ENCODE data around the gene CLTB. TPM values are rescaled to one million over a fixed set of nuclear protein-coding genes. Genes with fewer than 3 reads are reported as not detected.
"Not testable (repeated sequence)": the region's sequence is repeated elsewhere in the genome, so short reads cannot be mapped to it uniquely, and the experiment has no call there.

CLTB gene
- total RNA-seq, 4 donors from 2014 or later, result 261 to 386 (median 302) TPM

DNA sequence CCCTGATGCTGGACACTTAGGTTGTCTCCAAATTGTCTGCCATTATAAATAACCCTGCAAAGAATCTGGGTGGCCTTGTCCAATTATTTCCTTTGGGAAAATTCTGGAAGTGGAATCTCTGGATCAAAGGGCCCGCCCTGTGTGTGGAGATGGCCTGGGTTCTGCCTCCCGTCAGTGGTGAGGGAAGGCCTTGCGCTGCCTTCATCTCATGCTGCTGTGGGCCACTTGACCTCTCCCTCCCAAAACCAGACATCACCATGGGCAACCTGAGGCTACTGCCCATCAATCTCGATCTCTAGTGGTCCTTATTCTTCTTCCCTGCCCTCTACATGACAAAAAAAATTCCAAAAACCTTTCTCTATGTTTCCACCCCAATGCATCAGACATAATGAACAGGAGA is 6.6 kb downstream of the CLTB start:
- in situ Hi-C loops (cut with MboI; ENCODE audit: low sequenced_read_pairs in 4 of 4) (loop anchor here in 1 of 4 donors (25.0 kb wide), 1 partner anchor 128 kb away; the partner anchor contains the start of genes CDHR2 and RNF44), intact Hi-C loops (cut with DNase I; ENCODE audit: low total_unique reads) (loop anchor here (10.0 kb wide), 1 partner anchor 165 kb away; no protein-coding TSS in a partner anchor)
- ATAC-seq (no peak), DNase-seq (no peak)
- Histone ChIP-seq H3K4me1 (peaks cover 33 to 42% of the 10 kb centered on the region in 2 donors), H3K4me3 (no peak overlapping the region), H3K27ac (peak overlapping the region in 1 of 4 donors; percentile 71), H3K36me3 (peaks cover 0 to 47% of the 10 kb centered on the region in 2 donors), H3K9me3 (no peaks in the 10 kb centered on the region), H3K27me3 (no peaks in the 10 kb centered on the region)
- TF ChIP-seq, protein P1, sequence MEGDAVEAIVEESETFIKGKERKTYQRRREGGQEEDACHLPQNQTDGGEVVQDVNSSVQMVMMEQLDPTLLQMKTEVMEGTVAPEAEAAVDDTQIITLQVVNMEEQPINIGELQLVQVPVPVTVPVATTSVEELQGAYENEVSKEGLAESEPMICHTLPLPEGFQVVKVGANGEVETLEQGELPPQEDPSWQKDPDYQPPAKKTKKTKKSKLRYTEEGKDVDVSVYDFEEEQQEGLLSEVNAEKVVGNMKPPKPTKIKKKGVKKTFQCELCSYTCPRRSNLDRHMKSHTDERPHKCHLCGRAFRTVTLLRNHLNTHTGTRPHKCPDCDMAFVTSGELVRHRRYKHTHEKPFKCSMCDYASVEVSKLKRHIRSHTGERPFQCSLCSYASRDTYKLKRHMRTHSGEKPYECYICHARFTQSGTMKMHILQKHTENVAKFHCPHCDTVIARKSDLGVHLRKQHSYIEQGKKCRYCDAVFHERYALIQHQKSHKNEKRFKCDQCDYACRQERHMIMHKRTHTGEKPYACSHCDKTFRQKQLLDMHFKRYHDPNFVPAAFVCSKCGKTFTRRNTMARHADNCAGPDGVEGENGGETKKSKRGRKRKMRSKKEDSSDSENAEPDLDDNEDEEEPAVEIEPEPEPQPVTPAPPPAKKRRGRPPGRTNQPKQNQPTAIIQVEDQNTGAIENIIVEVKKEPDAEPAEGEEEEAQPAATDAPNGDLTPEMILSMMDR (IDR thresholded peaks at IDR 0.05 in 4 of 5, conservative IDR thresholded peaks at IDR 0.05 in 1 of 5), result no peak
- no peak for TF ChIP-seq POLR2A (IDR thresholded peaks at IDR 0.05)

DNA sequence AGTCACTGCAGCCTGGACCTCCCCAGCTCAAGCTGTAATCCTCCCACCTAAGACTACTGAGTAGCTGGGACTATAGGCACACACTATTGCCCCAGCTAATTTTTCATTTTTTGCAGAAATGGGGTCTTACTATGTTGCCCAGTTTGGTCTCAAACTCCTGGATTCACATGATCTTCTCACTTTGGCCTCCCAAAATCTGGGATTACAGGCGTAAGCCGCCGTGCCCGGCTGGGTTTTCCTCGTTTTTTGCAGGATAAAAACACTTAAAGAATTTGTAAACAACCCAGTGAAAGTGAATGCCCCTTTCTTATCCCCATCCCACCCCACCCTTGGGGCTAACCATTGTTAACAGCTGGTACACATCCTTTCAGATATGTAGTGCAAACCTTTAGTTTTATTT is 7.7 kb downstream of the CLTB start:
- peaks cover 21 to 31% of the 10 kb centered on the region in 2 donors for H3K4me1 ChIP-seq
- DNase-seq, result no peak
- in situ Hi-C loops (cut with MboI; ENCODE audit: low sequenced_read_pairs in 4 of 4) (loop anchor here in 1 of 4 donors (25.0 kb wide), 1 partner anchor 129 kb away; the partner anchor contains the start of genes CDHR2 and RNF44), intact Hi-C loops (cut with DNase I; ENCODE audit: low total_unique reads) (no loop called here)
- peaks cover 0 to 57% of the 10 kb centered on the region in 2 donors for H3K36me3 ChIP-seq
- no peak for ATAC-seq
- no peak overlapping the region for H3K4me3 ChIP-seq
- peak overlapping the region in 1 of 4 donors; percentile 71 for H3K27ac ChIP-seq
- TF ChIP-seq POLR2A (IDR thresholded peaks at IDR 0.05), result no peak
- TF ChIP-seq, protein P1 (IDR thresholded peaks at IDR 0.05 in 4 of 5, conservative IDR thresholded peaks at IDR 0.05 in 1 of 5), result no peak
- no peaks in the 10 kb centered on the region for H3K9me3 ChIP-seq
- no peaks in the 10 kb centered on the region for H3K27me3 ChIP-seq

GRCh38 chr5:176408252-176408573 is 8.1 kb downstream of the CLTB start:
- ATAC-seq; DNase-seq; H3K9me3 ChIP-seq; intact Hi-C loops (cut with DNase I; ENCODE audit: low total_unique reads); H3K4me3 ChIP-seq; H3K27me3 ChIP-seq: not testable (repeated sequence)
- in situ Hi-C loops (cut with MboI; ENCODE audit: low sequenced_read_pairs in 4 of 4), result loop anchor here in 1 of 4 donors (25.0 kb wide), 1 partner anchor 129 kb away; the partner anchor contains the start of genes CDHR2 and RNF44
- Histone ChIP-seq H3K4me1 (peaks cover 17 to 28% of the 10 kb centered on the region in 2 donors), H3K36me3 (peaks cover 0 to 57% of the 10 kb centered on the region in 2 donors), H3K27ac (peak overlapping the region in 3 of 4 donors; percentile 57 to 72 (median 71))

GRCh38 chr5:176407456-176408251 is 8.7 kb downstream of the CLTB start:
- H3K4me3 ChIP-seq, result no peak overlapping the region
- peaks cover 13 to 22% of the 10 kb centered on the region in 2 donors for H3K4me1 ChIP-seq
- in situ Hi-C loops (cut with MboI; ENCODE audit: low sequenced_read_pairs in 4 of 4), result loop anchor here in 1 of 4 donors (25.0 kb wide), 1 partner anchor 130 kb away; the partner anchor contains the start of genes CDHR2 and RNF44
- intact Hi-C loops (cut with DNase I; ENCODE audit: low total_unique reads), result no loop called here
- H3K36me3 ChIP-seq, result peaks cover 0 to 57% of the 10 kb centered on the region in 2 donors
- H3K27me3 ChIP-seq, result no peaks in the 10 kb centered on the region
- no peaks in the 10 kb centered on the region for H3K9me3 ChIP-seq
- DNase-seq (peak in 1 of 2 donors; percentile 45), ATAC-seq (peak; percentile 68 to 81)
- TF ChIP-seq, protein P1 (IDR thresholded peaks at IDR 0.05 in 4 of 5, conservative IDR thresholded peaks at IDR 0.05 in 1 of 5), result no peak
- TF ChIP-seq POLR2A (IDR thresholded peaks at IDR 0.05), result no peak
- H3K27ac ChIP-seq, result peak overlapping the region in 3 of 4 donors; percentile 57 to 72 (median 71)

- H3K27ac ChIP-seq, result peak overlapping the region in 1 of 4 donors; percentile 71
- peaks cover 0 to 57% of the 10 kb centered on the region in 2 donors for H3K36me3 ChIP-seq
- no peaks in the 10 kb centered on the region for H3K27me3 ChIP-seq
- DNase-seq (no peak), ATAC-seq (no peak)
- peaks cover 8 to 20% of the 10 kb centered on the region in 2 donors for H3K4me1 ChIP-seq
- intact Hi-C loops (cut with DNase I; ENCODE audit: low total_unique reads), result no loop called here
- TF ChIP-seq, protein P1 (IDR thresholded peaks at IDR 0.05 in 4 of 5, conservative IDR thresholded peaks at IDR 0.05 in 1 of 5), result no peak
- no peak for TF ChIP-seq POLR2A (IDR thresholded peaks at IDR 0.05)
- no peaks in the 10 kb centered on the region for H3K9me3 ChIP-seq
- in situ Hi-C loops (cut with MboI; ENCODE audit: low sequenced_read_pairs in 4 of 4), result loop anchor here in 1 of 4 donors (25.0 kb wide), 1 partner anchor 131 kb away; the partner anchor contains the start of genes CDHR2 and RNF44
- no peak overlapping the region for H3K4me3 ChIP-seq
Observed at GRCh38 chr5:176406436-176407052, 9.8 kb downstream of the CLTB start.

Measured in gastrocnemius medialis (tissue), 4 donors.